K562 (cell line): ENCODE results near the gene COL7A1. TPM values are rescaled to one million over a fixed set of nuclear protein-coding genes. Genes with fewer than 3 reads are reported as not detected.

ENCODE experiments used
- CSDE1 ChIP-seq, 2 experiments: fragments of 450-650 bp; IDR thresholded peaks; 2 replicates each; pipeline ENCODE4 v1.6.1; 2016; ENCODE audit warnings: mild to moderate bottlenecking in 1 of 2
- DACH1 ChIP-seq: fragments of 450-650 bp; IDR thresholded peaks from 2 replicates; pipeline ENCODE4 v1.6.1; 2018; ENCODE audit not compliant: partially characterized antibody
- GABPB1 ChIP-seq: sonication (generic); formaldehyde crosslinking; IDR thresholded peaks from 2 replicates; pipeline ENCODE4 v1.8.0; 2022; ENCODE audit warnings: mild to moderate bottlenecking, missing genetic modification reagents
- HSF4 ChIP-seq: fragments of 250-450 bp; sonication (Bioruptor Pico); IDR thresholded peaks from 2 replicates; pipeline ENCODE4 v2.1.2; 2022; ENCODE audit warnings: mild to moderate bottlenecking, moderate library complexity, borderline replicate concordance
- IRF1 ChIP-seq: sonication (generic); formaldehyde crosslinking; IDR thresholded peaks from 2 replicates; pipeline ENCODE4 v1.8.0; 2022; ENCODE audit warnings: missing genetic modification reagents, mild to moderate bottlenecking, borderline replicate concordance
- KLF1 ChIP-seq: fragments of 450-650 bp; IDR thresholded peaks from 2 replicates; pipeline ENCODE4 v1.6.1; 2016; ENCODE audit warnings: missing genetic modification characterization, missing compliant biosample characterization
- MCM3 ChIP-seq: fragments of 450-650 bp; IDR thresholded peaks from 2 replicates; pipeline ENCODE4 v1.6.1; 2016
- MXI1 ChIP-seq: IDR thresholded peaks from 2 replicates; pipeline ENCODE4 v1.6.1; 2011; ENCODE audit warnings: low read depth, mild to moderate bottlenecking, improper control_type of control experiment, low read length
- PHF20 ChIP-seq: fragments of 450-650 bp; IDR thresholded peaks from 2 replicates; pipeline ENCODE4 v1.6.1; 2018; ENCODE audit not compliant: partially characterized antibody
- SIX5 ChIP-seq, 2 experiments: IDR thresholded peaks; 2 replicates each; pipeline ENCODE4 v1.6.1; 2011; ENCODE audit warnings: low read length in 2 of 2, borderline replicate concordance in 1 of 2, low read depth in 1 of 2, mild to moderate bottlenecking in 1 of 2, moderate library complexity in 1 of 2; ENCODE audit not compliant: insufficient read depth in 1 of 2
- TEAD1 ChIP-seq, 2 experiments: fragments of 450-650 bp in 1 of 2; sonication (generic) in 1 of 2; formaldehyde crosslinking; IDR thresholded peaks; 2 replicates each; pipeline versions ENCODE4 v1.4.0 to v1.8.0; 2020 to 2022; ENCODE audit warnings: mild to moderate bottlenecking in 2 of 2, missing genetic modification reagents in 1 of 2
- TFE3 ChIP-seq: fragments of 450-650 bp; formaldehyde crosslinking; IDR thresholded peaks from 2 replicates; pipeline ENCODE4 v1.4.0; 2020; ENCODE audit warnings: mild to moderate bottlenecking, mixed read lengths
- ZBTB40 ChIP-seq, 2 experiments: fragments of 450-650 bp in 1 of 2; sonication (generic) in 1 of 2; formaldehyde crosslinking in 1 of 2; IDR thresholded peaks; 2 replicates each; pipeline versions ENCODE4 v1.7.1 to v1.9.0; 2016 to 2022; ENCODE audit warnings: inconsistent platforms in 1 of 2, mild to moderate bottlenecking in 1 of 2, missing genetic modification reagents in 1 of 2
- ZNF174 ChIP-seq: fragments of 250-450 bp; sonication (Bioruptor Pico); IDR thresholded peaks from 2 replicates; pipeline ENCODE4 v1.4.0; 2020; ENCODE audit warnings: mild to moderate bottlenecking
- ZNF184 ChIP-seq: sonication (generic); formaldehyde crosslinking; IDR thresholded peaks from 2 replicates; pipeline ENCODE4 v1.5.0; 2020; ENCODE audit warnings: missing genetic modification reagents
- ZNF239 ChIP-seq: fragments of 250-450 bp; sonication (Bioruptor Pico); IDR thresholded peaks from 2 replicates; pipeline ENCODE4 v1.4.0; 2020; ENCODE audit warnings: mild to moderate bottlenecking
- ZNF3 ChIP-seq: fragments of 250-450 bp; sonication (Bioruptor Pico); IDR thresholded peaks from 2 replicates; pipeline ENCODE4 v1.5.0; 2021; ENCODE audit warnings: mild to moderate bottlenecking, moderate library complexity
- polyA plus RNA-seq, 8 experiments: library from polyadenylated mRNA; depleted of rRNA in 4 of 8; stranded (reverse) in 5 of 8; unstranded in 3 of 8; fragments of >200 nt; fragmentation: Nextera tagmentation in 2 of 8; fragmentation: Illumina TruSeq in 1 of 8; extraction: Ambion mirVana in 2 of 8; extraction: Trizol in 1 of 8; gene quantifications; 2 replicates each; pipeline versions ENCODE4 v1.2.1 to v1.2.3, GENCODE V29; 2011 to 2014; ENCODE audit warnings: inconsistent platforms in 1 of 8, missing spikeins in 1 of 8
- total RNA-seq, 7 experiments: library from RNA; depleted of rRNA in 6 of 7; stranded (reverse); fragments of >200 nt in 6 of 7; fragmentation: Illumina TruSeq in 2 of 7; extraction: Trizol in 2 of 7; gene quantifications; 2 replicates each; pipeline versions ENCODE4 v1.2.1 to v1.2.3, GENCODE V29; 2011 to 2021; ENCODE audit warnings: low replicate concordance in 1 of 7

Gene COL7A1
- total and polyA plus RNA-seq, 9 of the 15 experiments (the other 6 are each of a cell fraction or from before 2014, with no cell fraction given), result 0.09 to 0.66 (median 0.35) TPM; not detected in 3

- TF ChIP-seq ZBTB40 (IDR thresholded peaks at IDR 0.05), result no peak; the same call in 1 of the 2 replicates
- no peak for TF ChIP-seq ZBTB40 (CRISPR knock-in tag; IDR thresholded peaks at IDR 0.05)
- TF ChIP-seq ZNF184 (CRISPR knock-in tag), result no peak
- no peak for TF ChIP-seq TFE3 (CRISPR knock-in tag)
- no peak for TF ChIP-seq MCM3
- no peak for TF ChIP-seq ZNF3 (CRISPR knock-in tag)
- TF ChIP-seq CSDE1 (IDR thresholded peaks at IDR 0.05), result no peak
- TF ChIP-seq SIX5 (IDR thresholded peaks at IDR 0.05; ENCODE audit: borderline replicate concordance in 1 of 2, insufficient read depth in 1 of 2, low read depth in 1 of 2, low read length in 2 of 2), result no peak
- TF ChIP-seq TEAD1 (CRISPR knock-in tag; IDR thresholded peaks at IDR 0.05), result no peak
- TF ChIP-seq HSF4 (CRISPR knock-in tag), result no peak
- TF ChIP-seq ZNF239 (CRISPR knock-in tag), result no peak
- TF ChIP-seq GABPB1 (CRISPR knock-in tag), result no peak
- no peak for TF ChIP-seq KLF1 (tag)
- TF ChIP-seq ZNF174 (CRISPR knock-in tag), result no peak
- peak; percentile 34 for TF ChIP-seq DACH1
- TF ChIP-seq IRF1 (CRISPR knock-in tag), result no peak
- TF ChIP-seq PHF20, result no peak
- TF ChIP-seq MXI1, result no peak
Observed at GRCh38 chr3:48555231-48555948, 39.7 kb downstream of the COL7A1 start (continued).
